Tongue (tissue), 2 donors: ENCODE data around the gene DTWD2. TPM values are rescaled to one million over a fixed set of nuclear protein-coding genes. Genes with fewer than 3 reads are reported as not detected.

Experiments
- small RNA-seq: library from RNA; depleted of rRNA; stranded (forward); fragments of <200 nt; gene quantifications from one replicate; pipeline ENCODE3, GENCODE V24; 2014; ENCODE audit warnings: low replicate concordance
- total RNA-seq: library from RNA; depleted of rRNA; stranded (reverse); fragments of >200 nt; gene quantifications from one replicate; pipeline ENCODE4 v1.2.3, GENCODE V29; 2014

The DTWD2 gene
- total RNA-seq, 1 donor from 2014 or later = 14.8 TPM

Small RNAs within 50 kb of the gene (small RNA-seq; reads per million reads assigned to genes)
- gene RNU6-373P = not detected

Other genes starting within 250 kb of the DTWD2 start
- 91.3 TPM for gene DMXL1, start 82.5 kb upstream of the DTWD2 start, total RNA-seq